Neural cell (in vitro differentiated cells): ENCODE measurements around the gene GPATCH11. TPM values are rescaled to one million over a fixed set of nuclear protein-coding genes. Genes with fewer than 3 reads are reported as not detected.

ENCODE experiments used
- H2AFZ ChIP-seq: fragments of 200-600, 300-800 bp; sonication (generic), shearing (Covaris generic); 2 replicates; pipeline ENCODE4 v1.6.0; 2014; ENCODE audit warnings: low read depth, mild to moderate bottlenecking, antibody characterized with exemption, low read length, moderate library complexity
- H3F3A ChIP-seq: fragments of 200-600 bp; shearing (Covaris generic); 2 replicates; pipeline ENCODE4 v1.6.1; 2016; ENCODE audit warnings: mild to moderate bottlenecking, moderate library complexity, mixed read lengths, antibody characterized with exemption, low read length; ENCODE audit not compliant: insufficient read depth, poor library complexity, severe bottlenecking
- H3K27ac ChIP-seq: fragments of 200-600, 300-800 bp; sonication (generic), shearing (Covaris generic); 2 replicates; pipeline ENCODE4 v1.5.1; 2014; ENCODE audit warnings: mild to moderate bottlenecking, low read length, moderate library complexity
- H3K27me3 ChIP-seq: fragments of 300-800, 200-600 bp; sonication (generic), shearing (Covaris generic); 2 replicates; pipeline ENCODE4 v1.6.0; 2014; ENCODE audit warnings: mild to moderate bottlenecking, low read depth, low read length, moderate library complexity; ENCODE audit not compliant: insufficient read depth
- H3K36me3 ChIP-seq: fragments of 300-800, 200-600 bp; sonication (generic), shearing (Covaris generic); 2 replicates; pipeline ENCODE4 v1.5.1; 2014; ENCODE audit warnings: mild to moderate bottlenecking, antibody characterized with exemption, low read length, moderate library complexity; ENCODE audit not compliant: insufficient read depth
- H3K4me2 ChIP-seq: fragments of 300-800, 200-600 bp; sonication (generic), shearing (Covaris generic); 2 replicates; pipeline ENCODE4 v1.6.0; 2014; ENCODE audit warnings: mild to moderate bottlenecking, low read length
- H3K4me3 ChIP-seq: fragments of 300-800, 200-600 bp; sonication (generic), shearing (Covaris generic); 2 replicates; pipeline ENCODE4 v1.5.1; 2014; ENCODE audit warnings: mild to moderate bottlenecking, low read length, moderate library complexity
- H3K79me2 ChIP-seq: fragments of 200-600 bp; shearing (Covaris generic); replicated peaks from 2 replicates; pipeline ENCODE4 v1.6.0; 2014; ENCODE audit warnings: mild to moderate bottlenecking, low read length, moderate library complexity; ENCODE audit not compliant: insufficient read depth
- H3K9ac ChIP-seq: fragments of 300-800, 200-600 bp; sonication (generic), shearing (Covaris generic); 2 replicates; pipeline ENCODE4 v1.6.1; 2016; ENCODE audit warnings: mild to moderate bottlenecking, low read length, mixed read lengths
- H3K9me2 ChIP-seq: fragments of 200-600 bp; shearing (Covaris generic); 2 replicates; pipeline ENCODE4 v1.6.1; 2016; ENCODE audit warnings: mild to moderate bottlenecking, low read length, mixed read lengths; ENCODE audit not compliant: insufficient read depth
- H3K9me3 ChIP-seq: fragments of 200-600, 300-800 bp; sonication (generic), shearing (Covaris generic); 2 replicates; pipeline ENCODE4 v1.6.1; 2016; ENCODE audit warnings: mild to moderate bottlenecking, mixed run types, low read length, moderate library complexity, mixed read lengths
- H4K20me1 ChIP-seq: fragments of 200-600 bp; shearing (Covaris generic); 2 replicates; pipeline ENCODE4 v1.6.1; 2016; ENCODE audit warnings: mild to moderate bottlenecking, mixed run types; ENCODE audit not compliant: insufficient read depth
- CTCF ChIP-seq: fragments of 450-650 bp; IDR thresholded peaks from 2 replicates; pipeline ENCODE4 v1.5.1; 2014; ENCODE audit warnings: antibody characterized with exemption, mild to moderate bottlenecking, moderate library complexity; ENCODE audit not compliant: poor library complexity, severe bottlenecking
- EP300 ChIP-seq: fragments of 450-650 bp; conservative IDR thresholded peaks from 2 replicates; pipeline ENCODE4 v1.6.1; 2014; ENCODE audit warnings: antibody characterized with exemption, mild to moderate bottlenecking, moderate library complexity; ENCODE audit not compliant: poor library complexity, severe bottlenecking
- EZH2 ChIP-seq: fragments of 200-600, 300-800 bp; shearing (Covaris generic), sonication (generic); IDR thresholded peaks from 2 replicates; pipeline ENCODE4 v1.6.1; 2014; ENCODE audit warnings: antibody characterized with exemption, low read length, borderline replicate concordance, mild to moderate bottlenecking; ENCODE audit not compliant: insufficient read depth, poor library complexity, severe bottlenecking
- MXI1 ChIP-seq: fragments of 450-650 bp; conservative IDR thresholded peaks from 2 replicates; pipeline ENCODE4 v1.6.1; 2014; ENCODE audit warnings: antibody characterized with exemption, mild to moderate bottlenecking; ENCODE audit not compliant: poor library complexity, severe bottlenecking
- POLR2AphosphoS5 ChIP-seq: IDR thresholded peaks from 2 replicates; pipeline ENCODE4 v1.6.1; 2012
- RAD21 ChIP-seq: fragments of 450-650 bp; conservative IDR thresholded peaks from 2 replicates; pipeline ENCODE4 v1.6.1; 2014; ENCODE audit warnings: antibody characterized with exemption, mild to moderate bottlenecking, moderate library complexity
- REST ChIP-seq: IDR thresholded peaks from 2 replicates; pipeline ENCODE4 v1.6.1; 2012; ENCODE audit warnings: borderline replicate concordance
- SMC3 ChIP-seq: fragments of 450-650 bp; conservative IDR thresholded peaks from 2 replicates; pipeline ENCODE4 v1.6.1; 2014; ENCODE audit warnings: antibody characterized with exemption, mild to moderate bottlenecking, moderate library complexity; ENCODE audit not compliant: poor library complexity
- TAF1 ChIP-seq: IDR thresholded peaks from 2 replicates; pipeline ENCODE4 v1.6.1; 2012; ENCODE audit warnings: low read depth
- polyA plus RNA-seq: library from polyadenylated mRNA; depleted of rRNA; stranded (reverse); fragments of >200 nt; gene quantifications from 2 replicates; pipeline ENCODE4 v1.2.3, GENCODE V29; 2014

Gene GPATCH11
- polyA plus RNA-seq, 1 donor from 2014 or later, result 17.7 TPM

- no peak overlapping the region for H2AFZ ChIP-seq
- no peaks in the 10 kb centered on the region for H3K9me2 ChIP-seq
- no peak overlapping the region for H3K4me3 ChIP-seq
- no peak for TF ChIP-seq EP300
- no peaks in the 10 kb centered on the region for H3F3A ChIP-seq
- H3K9me3 ChIP-seq, result no peaks in the 10 kb centered on the region
- H4K20me1 ChIP-seq, result no peaks in the 10 kb centered on the region
- H3K27me3 ChIP-seq, result no peaks in the 10 kb centered on the region
- H3K36me3 ChIP-seq, result no peaks in the 10 kb centered on the region
- no peak overlapping the region for H3K27ac ChIP-seq
- no peaks in the 10 kb centered on the region for H3K79me2 ChIP-seq
- no peak overlapping the region for H3K4me2 ChIP-seq
- H3K9ac ChIP-seq, result no peak overlapping the region
Measured at GRCh38 chr2:37142546-37142945, 58.2 kb downstream of the GPATCH11 start.

- no peak overlapping the region for H3K4me2 ChIP-seq
- no peaks in the 10 kb centered on the region for H3K36me3 ChIP-seq
- TF ChIP-seq SMC3 (no peak), POLR2AphosphoS5 (no peak), EZH2 (no peak)
- no peak overlapping the region for H3K9ac ChIP-seq
- H2AFZ ChIP-seq, result no peak overlapping the region
- H3K27me3 ChIP-seq, result no peaks in the 10 kb centered on the region
- H3K9me3 ChIP-seq, result no peaks in the 10 kb centered on the region
- H3K4me3 ChIP-seq, result no peak overlapping the region
- H3K9me2 ChIP-seq, result no peaks in the 10 kb centered on the region
- H3K79me2 ChIP-seq, result no peaks in the 10 kb centered on the region
- no peak overlapping the region for H3K27ac ChIP-seq
- H4K20me1 ChIP-seq, result no peaks in the 10 kb centered on the region
- no peaks in the 10 kb centered on the region for H3F3A ChIP-seq
Measured at GRCh38 chr2:37143974-37144373, 59.7 kb downstream of the GPATCH11 start.

GRCh38 chr2:37146062-37146461 is 61.7 kb downstream of the GPATCH11 start:
- TF ChIP-seq EP300 (no peak), TAF1 (no peak), REST (no peak), CTCF (no peak), POLR2AphosphoS5 (no peak), RAD21 (no peak), SMC3 (no peak), EZH2 (no peak), MXI1 (no peak)
- Histone ChIP-seq H3K9ac (no peak overlapping the region), H3K4me3 (no peak overlapping the region), H3K9me2 (no peaks in the 10 kb centered on the region), H4K20me1 (no peaks in the 10 kb centered on the region), H3K27me3 (no peaks in the 10 kb centered on the region), H3K36me3 (no peaks in the 10 kb centered on the region), H3K79me2 (no peaks in the 10 kb centered on the region), H3K27ac (no peak overlapping the region), H3K4me2 (no peak overlapping the region), H3F3A (no peaks in the 10 kb centered on the region), H2AFZ (no peak overlapping the region), H3K9me3 (no peaks in the 10 kb centered on the region)
